IMR-90 (cell line): ENCODE measurements around the gene ZNF385B.

ENCODE experiments used
- CEBPB ChIP-seq: IDR thresholded peaks from 2 replicates; pipeline ENCODE4 v1.6.1; 2012; ENCODE audit warnings: low read depth, low read length, improper control_type of control experiment
- CTCF ChIP-seq: conservative IDR thresholded peaks from 2 replicates; pipeline ENCODE4 v1.5.1; 2012; ENCODE audit warnings: mild to moderate bottlenecking, low read depth, low read length, improper control_type of control experiment
- MAFK ChIP-seq: IDR thresholded peaks from 2 replicates; pipeline ENCODE4 v1.6.1; 2012; ENCODE audit warnings: low read depth, low read length, improper control_type of control experiment
- POLR2A ChIP-seq: IDR thresholded peaks from 2 replicates; pipeline ENCODE4 v1.6.1; 2012; ENCODE audit warnings: mild to moderate bottlenecking, low read depth, low read length

GRCh38 chr2:179822540-179822939, 38.9 kb downstream of the ZNF385B start:
- TF ChIP-seq CEBPB (no peak), CTCF (no peak), POLR2A (no peak), MAFK (no peak)
